Measurements from ENCODE around the gene SLC1A2.

- TF ChIP-seq, protein P1, sequence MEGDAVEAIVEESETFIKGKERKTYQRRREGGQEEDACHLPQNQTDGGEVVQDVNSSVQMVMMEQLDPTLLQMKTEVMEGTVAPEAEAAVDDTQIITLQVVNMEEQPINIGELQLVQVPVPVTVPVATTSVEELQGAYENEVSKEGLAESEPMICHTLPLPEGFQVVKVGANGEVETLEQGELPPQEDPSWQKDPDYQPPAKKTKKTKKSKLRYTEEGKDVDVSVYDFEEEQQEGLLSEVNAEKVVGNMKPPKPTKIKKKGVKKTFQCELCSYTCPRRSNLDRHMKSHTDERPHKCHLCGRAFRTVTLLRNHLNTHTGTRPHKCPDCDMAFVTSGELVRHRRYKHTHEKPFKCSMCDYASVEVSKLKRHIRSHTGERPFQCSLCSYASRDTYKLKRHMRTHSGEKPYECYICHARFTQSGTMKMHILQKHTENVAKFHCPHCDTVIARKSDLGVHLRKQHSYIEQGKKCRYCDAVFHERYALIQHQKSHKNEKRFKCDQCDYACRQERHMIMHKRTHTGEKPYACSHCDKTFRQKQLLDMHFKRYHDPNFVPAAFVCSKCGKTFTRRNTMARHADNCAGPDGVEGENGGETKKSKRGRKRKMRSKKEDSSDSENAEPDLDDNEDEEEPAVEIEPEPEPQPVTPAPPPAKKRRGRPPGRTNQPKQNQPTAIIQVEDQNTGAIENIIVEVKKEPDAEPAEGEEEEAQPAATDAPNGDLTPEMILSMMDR (IDR thresholded peaks at IDR 0.05), result no peak
- no peak for TF ChIP-seq POLR2A (IDR thresholded peaks at IDR 0.05)
Measured at GRCh38 chr11:35377262-35377661, 42.1 kb downstream of the SLC1A2 start.

All from uterus (tissue), 2 donors.